GM18861 (cell line): ENCODE results near the gene METTL25.

Source experiments
- ATAC-seq: cut with Tn5 transposase; IDR thresholded peaks from one replicate; pipeline ENCODE4 v1.9.1; 2021; ENCODE audit not compliant: unreplicated experiment

The METTL25 gene

DNA sequence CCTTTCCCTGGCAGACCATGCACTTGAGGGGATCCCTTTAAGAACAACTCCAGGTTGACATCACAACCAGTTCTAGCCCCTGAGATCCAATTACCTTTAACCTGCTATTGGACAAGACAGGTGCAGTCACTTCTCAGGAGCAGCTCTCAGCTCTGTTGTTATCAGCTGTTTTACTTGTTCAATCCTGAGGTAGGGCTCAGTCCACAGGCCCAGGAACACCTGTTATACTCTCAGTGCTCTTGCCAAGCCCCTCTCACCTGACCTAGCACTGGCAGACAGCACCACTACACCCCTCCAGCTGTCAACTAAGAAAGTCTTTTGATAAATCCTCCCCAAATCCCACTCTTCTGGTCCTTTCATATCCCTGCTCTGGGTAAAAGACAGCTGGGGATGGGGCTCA, 164.4 kb downstream of the METTL25 start:
- no peak for ATAC-seq

- peak; percentile 95 for ATAC-seq
Measured at GRCh38 chr12:82523996-82524395, 165.7 kb downstream of the METTL25 start.

DNA sequence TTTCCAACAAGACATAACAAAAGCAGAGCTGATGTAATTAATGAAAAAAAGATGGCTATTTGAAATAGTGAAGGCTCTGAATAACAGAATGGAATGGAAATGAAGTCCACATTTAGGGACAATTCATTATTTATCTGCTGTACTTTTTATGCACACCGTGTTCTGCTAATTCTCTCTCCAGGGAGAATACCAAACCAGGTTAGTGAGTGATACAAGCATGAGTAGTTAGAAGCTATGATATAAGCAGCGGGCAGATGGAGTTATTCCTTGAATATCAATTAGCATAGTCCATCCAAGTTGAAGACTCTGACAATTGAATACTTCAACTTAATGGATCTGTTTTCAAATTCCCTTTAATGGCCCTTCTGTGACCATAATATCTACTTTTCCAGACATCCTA, 166.3 kb downstream of the METTL25 start:
- ATAC-seq: no peak

- no peak for ATAC-seq
Measured at GRCh38 chr12:82525616-82526015, 167.3 kb downstream of the METTL25 start.

GRCh38 chr12:82527165-82527780, 168.9 kb downstream of the METTL25 start:
- no peak for ATAC-seq
